Neural cell (in vitro differentiated cells): Measurements from ENCODE around the gene RAB40A.

Experiments
- CTCF ChIP-seq: fragments of 450-650 bp; IDR thresholded peaks from 2 replicates; pipeline ENCODE4 v1.5.1; 2014; ENCODE audit warnings: antibody characterized with exemption, mild to moderate bottlenecking, moderate library complexity; ENCODE audit not compliant: poor library complexity, severe bottlenecking
- EZH2 ChIP-seq: fragments of 200-600, 300-800 bp; shearing (Covaris generic), sonication (generic); IDR thresholded peaks from 2 replicates; pipeline ENCODE4 v1.6.1; 2014; ENCODE audit warnings: antibody characterized with exemption, low read length, borderline replicate concordance, mild to moderate bottlenecking; ENCODE audit not compliant: insufficient read depth, poor library complexity, severe bottlenecking

- TF ChIP-seq CTCF, result no peak
- no peak for TF ChIP-seq EZH2
Observed at GRCh38 chrX:103565752-103566151, 46.5 kb upstream of the RAB40A start.
